ENCODE measurements around the gene B3GNT3.

The B3GNT3 gene

DNA sequence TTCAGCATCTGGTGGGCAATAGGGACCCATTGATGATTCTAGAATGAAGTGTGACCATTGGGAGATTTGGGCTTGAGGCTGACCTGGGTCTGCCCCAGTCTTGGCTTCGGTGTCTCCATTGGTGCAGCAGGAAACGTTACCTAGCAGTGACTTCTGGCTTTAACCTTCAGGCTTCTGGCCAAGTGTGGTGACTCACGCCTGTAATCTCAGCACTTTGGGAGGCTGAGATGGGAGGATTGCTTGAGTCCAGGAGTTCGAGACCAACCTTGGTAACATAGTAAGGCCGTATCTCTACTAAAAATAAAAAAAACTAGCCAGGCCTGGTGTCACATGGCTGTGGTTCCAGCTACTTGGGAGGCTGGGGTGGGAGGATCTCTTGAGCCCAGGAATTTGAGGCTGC is 36.4 kb upstream of the B3GNT3 start:
- H3K4me3 ChIP-seq (ENCODE audit: severe bottlenecking) = no peak overlapping the region
- H3K27ac ChIP-seq (ENCODE audit: poor library complexity, severe bottlenecking) = no peak overlapping the region
- peaks cover 7% of the 10 kb centered on the region for H3K4me1 ChIP-seq (ENCODE audit: insufficient read depth, poor library complexity, severe bottlenecking)
- no peaks in the 10 kb centered on the region for H3K27me3 ChIP-seq (ENCODE audit: insufficient read depth, poor library complexity, severe bottlenecking)
- H3K9me3 ChIP-seq (ENCODE audit: severe bottlenecking) = no peaks in the 10 kb centered on the region
- TF ChIP-seq, protein P1, sequence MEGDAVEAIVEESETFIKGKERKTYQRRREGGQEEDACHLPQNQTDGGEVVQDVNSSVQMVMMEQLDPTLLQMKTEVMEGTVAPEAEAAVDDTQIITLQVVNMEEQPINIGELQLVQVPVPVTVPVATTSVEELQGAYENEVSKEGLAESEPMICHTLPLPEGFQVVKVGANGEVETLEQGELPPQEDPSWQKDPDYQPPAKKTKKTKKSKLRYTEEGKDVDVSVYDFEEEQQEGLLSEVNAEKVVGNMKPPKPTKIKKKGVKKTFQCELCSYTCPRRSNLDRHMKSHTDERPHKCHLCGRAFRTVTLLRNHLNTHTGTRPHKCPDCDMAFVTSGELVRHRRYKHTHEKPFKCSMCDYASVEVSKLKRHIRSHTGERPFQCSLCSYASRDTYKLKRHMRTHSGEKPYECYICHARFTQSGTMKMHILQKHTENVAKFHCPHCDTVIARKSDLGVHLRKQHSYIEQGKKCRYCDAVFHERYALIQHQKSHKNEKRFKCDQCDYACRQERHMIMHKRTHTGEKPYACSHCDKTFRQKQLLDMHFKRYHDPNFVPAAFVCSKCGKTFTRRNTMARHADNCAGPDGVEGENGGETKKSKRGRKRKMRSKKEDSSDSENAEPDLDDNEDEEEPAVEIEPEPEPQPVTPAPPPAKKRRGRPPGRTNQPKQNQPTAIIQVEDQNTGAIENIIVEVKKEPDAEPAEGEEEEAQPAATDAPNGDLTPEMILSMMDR (IDR thresholded peaks at IDR 0.05; ENCODE audit: poor library complexity, severe bottlenecking) = no peak
- DNase-seq (ENCODE audit: low spot score) (no peak), ATAC-seq (ENCODE audit: low read depth) (no peak)
- H3K36me3 ChIP-seq (ENCODE audit: low read depth) = no peaks in the 10 kb centered on the region

DNA sequence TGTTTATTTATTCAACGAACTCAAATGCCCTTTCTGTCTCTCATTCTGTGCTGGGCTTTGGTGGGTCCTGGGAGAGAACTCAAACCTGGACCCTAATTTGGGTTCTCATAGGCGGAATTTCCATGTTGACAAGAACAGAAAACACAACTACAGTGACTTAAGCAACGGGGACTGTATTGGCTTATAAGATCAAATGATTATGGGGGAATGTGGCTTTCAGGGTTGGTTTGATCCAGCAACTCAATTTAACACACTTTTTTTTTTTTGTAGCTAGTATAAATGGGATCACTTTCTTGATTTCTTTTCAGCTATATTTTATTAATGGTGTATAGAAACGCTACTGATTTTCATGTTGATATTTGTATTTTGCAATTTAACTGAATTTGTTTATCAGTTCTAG is 33.8 kb upstream of the B3GNT3 start:
- Histone ChIP-seq H3K27me3 (ENCODE audit: insufficient read depth, poor library complexity, severe bottlenecking) (no peaks in the 10 kb centered on the region), H3K9me3 (ENCODE audit: severe bottlenecking) (no peaks in the 10 kb centered on the region), H3K4me1 (ENCODE audit: insufficient read depth, poor library complexity, severe bottlenecking) (peaks cover 6% of the 10 kb centered on the region), H3K4me3 (ENCODE audit: severe bottlenecking) (no peak overlapping the region), H3K36me3 (ENCODE audit: low read depth) (no peaks in the 10 kb centered on the region), H3K27ac (ENCODE audit: poor library complexity, severe bottlenecking) (no peak overlapping the region)
- TF ChIP-seq, protein P1 (IDR thresholded peaks at IDR 0.05; ENCODE audit: poor library complexity, severe bottlenecking) = no peak
- no peak for DNase-seq (ENCODE audit: low spot score)
- no peak for ATAC-seq (ENCODE audit: low read depth)

DNA sequence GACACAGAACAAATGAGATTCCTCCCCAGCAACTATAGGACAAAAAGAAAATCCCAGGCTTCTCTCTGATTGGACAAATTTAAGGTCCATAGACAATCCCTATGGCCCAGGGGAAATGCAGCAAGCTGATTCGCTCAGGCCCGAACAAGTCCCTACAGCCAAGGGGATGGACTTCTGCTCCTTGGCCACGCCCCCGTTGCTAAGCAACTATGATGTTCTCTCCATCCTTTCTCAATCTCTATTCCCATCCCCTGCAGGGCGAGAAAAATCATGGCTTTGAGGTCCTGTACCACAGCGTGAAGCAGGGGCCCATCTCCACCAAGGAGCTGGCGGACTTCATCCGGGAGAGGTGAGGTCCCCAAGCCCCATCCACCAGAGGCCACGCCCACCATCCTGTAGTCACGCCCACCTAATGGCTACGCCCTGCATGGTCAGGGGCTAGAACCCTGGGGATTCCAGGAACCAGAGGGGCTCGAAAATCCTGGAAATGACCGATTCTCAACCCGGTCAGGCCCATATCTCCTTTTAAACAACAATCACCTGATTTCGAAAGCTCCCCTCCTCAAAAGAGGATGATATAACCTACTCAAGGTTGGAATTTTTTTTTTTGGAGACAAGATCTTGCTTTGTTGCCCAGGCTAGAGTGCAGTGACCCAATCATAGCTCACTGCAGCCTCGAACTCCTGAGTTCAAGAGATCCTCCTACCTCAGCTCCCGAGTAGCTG is 32.3 kb upstream of the B3GNT3 start:
- Histone ChIP-seq H3K4me3 (ENCODE audit: severe bottlenecking) (no peak overlapping the region), H3K9me3 (ENCODE audit: severe bottlenecking) (no peaks in the 10 kb centered on the region), H3K27me3 (ENCODE audit: insufficient read depth, poor library complexity, severe bottlenecking) (no peaks in the 10 kb centered on the region), H3K36me3 (ENCODE audit: low read depth) (no peaks in the 10 kb centered on the region), H3K27ac (ENCODE audit: poor library complexity, severe bottlenecking) (no peak overlapping the region), H3K4me1 (ENCODE audit: insufficient read depth, poor library complexity, severe bottlenecking) (peaks cover 6% of the 10 kb centered on the region)
- DNase-seq (ENCODE audit: low spot score) = no peak
- TF ChIP-seq, protein P1 (IDR thresholded peaks at IDR 0.05; ENCODE audit: poor library complexity, severe bottlenecking) = no peak
- ATAC-seq (ENCODE audit: low read depth) = peak; percentile 31; the same call in 1 of the 3 replicates

DNA sequence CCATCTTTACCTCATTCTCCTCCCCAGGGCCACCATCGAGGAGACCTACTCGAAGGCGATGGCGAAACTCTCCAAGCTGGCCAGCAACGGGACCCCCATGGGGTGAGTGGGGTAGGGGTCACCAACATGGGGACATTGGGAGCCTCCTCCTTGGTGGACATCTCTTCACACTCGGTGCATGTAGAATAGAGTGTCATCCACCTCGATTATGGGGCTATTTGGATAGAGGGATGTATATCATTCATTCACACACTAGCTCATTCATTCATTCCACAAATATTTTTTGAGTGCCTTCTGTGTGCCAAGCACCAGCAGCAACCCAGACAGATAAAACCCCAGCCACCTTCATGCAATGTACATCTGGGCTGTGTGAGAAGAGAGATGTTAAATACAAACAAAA is 30.6 kb upstream of the B3GNT3 start:
- Histone ChIP-seq H3K9me3 (ENCODE audit: severe bottlenecking) (no peaks in the 10 kb centered on the region), H3K27me3 (ENCODE audit: insufficient read depth, poor library complexity, severe bottlenecking) (no peaks in the 10 kb centered on the region), H3K27ac (ENCODE audit: poor library complexity, severe bottlenecking) (no peak overlapping the region), H3K4me3 (ENCODE audit: severe bottlenecking) (no peak overlapping the region), H3K4me1 (ENCODE audit: insufficient read depth, poor library complexity, severe bottlenecking) (peaks cover 6% of the 10 kb centered on the region), H3K36me3 (ENCODE audit: low read depth) (no peaks in the 10 kb centered on the region)
- ATAC-seq (ENCODE audit: low read depth) = no peak
- DNase-seq (ENCODE audit: low spot score) = no peak
- TF ChIP-seq, protein P1 (IDR thresholded peaks at IDR 0.05; ENCODE audit: poor library complexity, severe bottlenecking) = no peak

DNA sequence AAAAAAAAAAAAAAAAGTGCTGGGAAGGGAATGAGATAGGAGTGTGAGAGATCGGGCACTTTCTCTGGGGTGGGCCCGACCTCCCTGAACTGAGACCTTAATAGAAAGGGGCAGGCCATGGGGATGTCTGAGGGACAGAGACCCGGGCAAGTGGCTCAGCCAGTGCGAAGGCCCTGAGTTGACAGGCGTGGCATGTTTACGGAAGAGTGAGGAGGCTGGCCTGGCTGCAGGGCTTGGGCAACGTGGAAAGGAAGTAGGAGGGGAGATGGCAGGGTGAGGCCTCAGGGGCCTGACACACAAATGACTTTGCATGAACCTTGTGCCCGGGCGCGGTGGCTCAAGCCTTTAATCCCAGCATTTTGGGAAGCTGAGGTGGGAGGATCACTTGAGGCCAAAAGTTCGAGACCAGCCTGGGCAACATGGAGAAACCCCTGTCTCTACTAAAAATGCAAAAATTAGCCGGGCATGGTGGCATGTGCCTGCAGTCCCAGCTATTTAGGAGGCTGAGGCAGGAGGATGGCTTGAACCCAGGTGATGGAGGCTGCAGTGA is 29.8 kb upstream of the B3GNT3 start:
- no peak overlapping the region for H3K27ac ChIP-seq (ENCODE audit: poor library complexity, severe bottlenecking)

More for the DNA sequence above, 29.8 kb upstream of the B3GNT3 start:
- DNase-seq (ENCODE audit: low spot score) (no peak), ATAC-seq (ENCODE audit: low read depth) (peak; percentile 80)
- peaks cover 6% of the 10 kb centered on the region for H3K4me1 ChIP-seq (ENCODE audit: insufficient read depth, poor library complexity, severe bottlenecking)
- H3K27me3 ChIP-seq (ENCODE audit: insufficient read depth, poor library complexity, severe bottlenecking) = no peaks in the 10 kb centered on the region
- no peaks in the 10 kb centered on the region for H3K9me3 ChIP-seq (ENCODE audit: severe bottlenecking)
- TF ChIP-seq, protein P1 (IDR thresholded peaks at IDR 0.05; ENCODE audit: poor library complexity, severe bottlenecking) = no peak
- no peak overlapping the region for H3K4me3 ChIP-seq (ENCODE audit: severe bottlenecking)
- H3K36me3 ChIP-seq (ENCODE audit: low read depth) = no peaks in the 10 kb centered on the region

Data from RWPE2 (cell line).